ENCODE results near the gene TMEM187. TPM values are rescaled to one million over a fixed set of nuclear protein-coding genes. Genes with fewer than 3 reads are reported as not detected.

The TMEM187 gene
- total and polyA plus RNA-seq, 8 donors: 3.9 to 13.5 (median 6.3) TPM

- ATAC-seq (no peak), DNase-seq (no peak)
- no peak for TF ChIP-seq CTCF (IDR thresholded peaks at IDR 0.05)
- no peaks in the 10 kb centered on the region for H3K27me3 ChIP-seq
- H3K36me3 ChIP-seq: peaks cover 0 to 100% of the 10 kb centered on the region in 2 donors
- no peak overlapping the region for H3K4me3 ChIP-seq
- no peaks in the 10 kb centered on the region for H3K4me1 ChIP-seq
- no peak overlapping the region for H3K27ac ChIP-seq
- intact Hi-C loops (cut with DNase I): no loop called here
- H3K9me3 ChIP-seq: no peaks in the 10 kb centered on the region
These were observed 16.3 kb upstream of the TMEM187 start for GRCh38 chrX:153956044-153956907.

- no peaks in the 10 kb centered on the region for H3K4me1 ChIP-seq
- no peaks in the 10 kb centered on the region for H3K9me3 ChIP-seq
- intact Hi-C loops (cut with DNase I): no loop called here
- no peaks in the 10 kb centered on the region for H3K27me3 ChIP-seq
- peaks cover 0 to 100% of the 10 kb centered on the region in 2 donors for H3K36me3 ChIP-seq
- ATAC-seq: no peak
- H3K27ac ChIP-seq: no peak overlapping the region
- no peak for TF ChIP-seq CTCF (IDR thresholded peaks at IDR 0.05)
- no peak for DNase-seq
- H3K4me3 ChIP-seq: no peak overlapping the region
These were observed 15.3 kb upstream of the TMEM187 start for GRCh38 chrX:153957224-153957623.

- TF ChIP-seq CTCF (IDR thresholded peaks at IDR 0.05): no peak
- Histone ChIP-seq H3K9me3 (no peaks in the 10 kb centered on the region), H3K36me3 (peaks cover 0 to 100% of the 10 kb centered on the region in 2 donors), H3K27ac (no peak overlapping the region), H3K4me1 (no peaks in the 10 kb centered on the region), H3K27me3 (no peaks in the 10 kb centered on the region), H3K4me3 (no peak overlapping the region)
- DNase-seq: no peak
- intact Hi-C loops (cut with DNase I): no loop called here
- no peak for ATAC-seq
These were observed 13.9 kb upstream of the TMEM187 start for GRCh38 chrX:153958605-153959004.

- intact Hi-C loops (cut with DNase I): no loop called here
These were observed 12.9 kb upstream of the TMEM187 start for GRCh38 chrX:153959649-153960048.

More at GRCh38 chrX:153959649-153960048, 12.9 kb upstream of the TMEM187 start:
- Histone ChIP-seq H3K27me3 (no peaks in the 10 kb centered on the region), H3K9me3 (no peaks in the 10 kb centered on the region), H3K4me3 (no peak overlapping the region), H3K27ac (no peak overlapping the region), H3K36me3 (peaks cover 0 to 96% of the 10 kb centered on the region in 2 donors), H3K4me1 (no peaks in the 10 kb centered on the region)
- TF ChIP-seq CTCF (IDR thresholded peaks at IDR 0.05): no peak
- no peak for ATAC-seq
- no peak for DNase-seq
